IPS-20b (cell line): ENCODE measurements around the gene FARP1.

Experiments
- H3K27ac ChIP-seq: one replicate; pipeline ENCODE4 v1.5.1; 2013; ENCODE audit warnings: low read length
- H3K27me3 ChIP-seq: 2 replicates; pipeline ENCODE4 v1.6.1; 2013; ENCODE audit warnings: mild to moderate bottlenecking, low read length, inconsistent platforms; ENCODE audit not compliant: insufficient read depth
- H3K36me3 ChIP-seq: 2 replicates; pipeline ENCODE4 v1.6.1; 2013; ENCODE audit warnings: low read depth, mild to moderate bottlenecking, inconsistent platforms, low read length, moderate library complexity; ENCODE audit not compliant: insufficient read depth
- H3K4me1 ChIP-seq: 2 replicates; pipeline ENCODE4 v1.6.1; 2013; ENCODE audit warnings: mild to moderate bottlenecking, control low read depth, inconsistent platforms, low read length, moderate library complexity; ENCODE audit not compliant: insufficient read depth
- H3K4me3 ChIP-seq: 2 replicates; pipeline ENCODE4 v1.5.1; 2013; ENCODE audit warnings: mild to moderate bottlenecking, low read length, inconsistent platforms
- H3K9ac ChIP-seq: 2 replicates; pipeline ENCODE4 v1.6.1; 2013; ENCODE audit warnings: low read depth, mild to moderate bottlenecking, inconsistent platforms, low read length, moderate library complexity
- H3K9me3 ChIP-seq: 2 replicates; pipeline ENCODE4 v1.6.1; 2013; ENCODE audit warnings: mild to moderate bottlenecking, low read depth, low read length, inconsistent platforms; ENCODE audit not compliant: insufficient read depth

Gene FARP1

DNA sequence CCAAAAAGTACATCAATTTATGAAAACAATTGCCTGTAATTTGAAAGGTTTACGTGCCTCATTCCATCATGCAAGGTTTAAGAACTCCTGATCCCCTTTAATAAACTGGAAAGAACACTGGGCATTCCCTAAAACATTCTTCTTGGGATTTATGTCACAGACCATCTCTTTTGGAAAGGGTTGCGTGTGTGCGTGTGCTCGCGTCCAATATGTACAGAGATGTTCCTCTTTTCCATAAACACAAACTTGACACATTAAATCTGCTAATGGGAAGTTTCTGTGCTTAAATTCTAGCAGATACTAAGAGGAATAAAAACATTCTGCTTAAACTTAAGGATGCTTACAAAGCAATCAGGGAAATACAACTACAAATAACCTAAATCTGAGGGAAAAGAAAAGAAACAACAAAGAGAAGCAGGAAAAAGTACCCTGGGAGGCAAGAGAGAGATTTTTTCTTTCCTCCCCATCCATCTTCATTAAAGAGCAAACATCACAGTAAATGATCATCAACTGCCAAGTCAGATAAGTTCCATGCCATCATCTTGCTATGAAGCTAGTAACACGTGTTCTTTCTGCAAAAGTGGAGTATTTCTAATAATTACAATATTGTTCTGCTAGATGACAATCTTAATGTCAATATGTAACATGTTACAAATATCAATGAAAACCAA is 350.3 kb downstream of the FARP1 start:
- H3K27me3 ChIP-seq: no peaks in the 10 kb centered on the region
- H3K9me3 ChIP-seq: no peaks in the 10 kb centered on the region
- peak overlapping the region; percentile 50; the same call in 1 of the 2 replicates for H3K9ac ChIP-seq
- no peak overlapping the region for H3K4me3 ChIP-seq
- 0 out of 2 replicates have a peak, but pooled peaks cover 1% of the 10 kb centered on the region for H3K36me3 ChIP-seq
- peak overlapping the region; percentile 52 for H3K27ac ChIP-seq
- H3K4me1 ChIP-seq: peaks cover 30% of the 10 kb centered on the region; the same call in 1 of the 2 replicates

DNA sequence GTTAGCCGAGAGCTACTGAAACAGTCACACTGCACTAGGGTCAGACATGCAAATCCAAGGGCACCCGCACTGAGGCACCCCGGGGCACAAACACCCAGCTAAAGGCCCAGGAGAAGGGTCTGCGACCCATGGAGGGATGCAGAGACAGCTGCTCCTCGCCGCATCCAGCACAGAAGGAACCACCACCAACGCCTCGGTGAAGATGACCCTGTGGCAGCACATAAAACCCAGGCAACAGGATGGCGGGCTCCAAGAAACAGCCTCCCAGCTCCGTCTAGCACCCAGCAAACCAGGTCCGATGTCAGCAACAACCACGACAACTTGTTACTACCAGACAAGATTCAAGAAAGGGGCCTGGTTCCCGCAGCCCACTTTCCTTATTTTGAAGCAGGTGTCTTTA is 351.9 kb downstream of the FARP1 start:
- Histone ChIP-seq H3K9me3 (no peaks in the 10 kb centered on the region), H3K9ac (no peak overlapping the region), H3K27ac (no peak overlapping the region), H3K4me1 (peaks cover 23% of the 10 kb centered on the region; the same call in 1 of the 2 replicates), H3K36me3 (peaks cover 13% of the 10 kb centered on the region), H3K4me3 (no peak overlapping the region), H3K27me3 (no peaks in the 10 kb centered on the region)

DNA sequence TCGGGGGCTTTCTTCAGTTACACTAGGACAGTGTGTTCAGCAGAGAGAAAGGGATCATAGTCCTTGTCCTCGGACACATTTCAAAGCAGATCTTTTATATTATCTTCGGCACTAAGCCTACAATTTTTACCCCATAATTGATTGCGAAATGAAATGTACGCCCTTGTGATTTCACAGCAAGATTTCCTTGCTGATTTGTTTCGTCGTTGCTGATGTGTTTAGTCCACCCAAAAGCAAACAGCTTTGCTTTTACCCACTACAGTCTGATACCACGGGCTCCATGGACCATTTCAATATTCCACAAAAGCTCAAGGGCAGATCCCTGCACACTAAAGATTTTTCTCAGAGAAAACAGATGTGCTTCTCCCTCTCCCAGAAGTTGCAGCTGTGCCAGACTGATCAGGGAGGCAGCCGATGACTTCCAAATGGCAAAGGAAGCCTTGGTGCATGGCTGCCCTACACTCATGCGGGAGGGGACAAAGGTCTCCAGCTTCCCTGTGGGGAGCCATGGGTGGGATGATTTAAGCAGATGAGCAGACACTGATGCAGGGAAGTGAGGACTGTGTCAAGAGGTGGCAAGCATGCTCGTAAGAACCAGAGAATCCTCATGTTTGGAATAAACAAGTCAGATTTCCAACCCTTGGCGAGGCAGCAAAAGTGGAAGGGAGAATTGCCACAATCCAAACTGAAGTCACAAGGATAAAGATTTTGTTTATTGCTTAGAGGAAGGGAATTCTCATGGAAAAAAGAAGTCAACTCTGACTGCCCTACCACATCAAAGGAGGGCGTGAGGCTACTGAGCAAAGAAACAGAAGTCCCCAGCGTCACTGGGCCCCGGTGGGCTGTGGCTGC is 353.0 kb downstream of the FARP1 start:
- no peak overlapping the region for H3K4me3 ChIP-seq
- no peaks in the 10 kb centered on the region for H3K9me3 ChIP-seq
- no peak overlapping the region for H3K9ac ChIP-seq
- no peak overlapping the region for H3K27ac ChIP-seq
- peaks cover 15% of the 10 kb centered on the region for H3K36me3 ChIP-seq
- peaks cover 21% of the 10 kb centered on the region; the same call in 1 of the 2 replicates for H3K4me1 ChIP-seq
- no peaks in the 10 kb centered on the region for H3K27me3 ChIP-seq

- no peak overlapping the region for H3K4me3 ChIP-seq
- no peak overlapping the region for H3K27ac ChIP-seq
- H3K27me3 ChIP-seq: no peaks in the 10 kb centered on the region
- peaks cover 21% of the 10 kb centered on the region; the same call in 1 of the 2 replicates for H3K4me1 ChIP-seq
- no peaks in the 10 kb centered on the region for H3K9me3 ChIP-seq
- H3K9ac ChIP-seq: no peak overlapping the region
- peaks cover 15% of the 10 kb centered on the region for H3K36me3 ChIP-seq
Observed at GRCh38 chr13:98496479-98496791, 353.5 kb downstream of the FARP1 start.

DNA sequence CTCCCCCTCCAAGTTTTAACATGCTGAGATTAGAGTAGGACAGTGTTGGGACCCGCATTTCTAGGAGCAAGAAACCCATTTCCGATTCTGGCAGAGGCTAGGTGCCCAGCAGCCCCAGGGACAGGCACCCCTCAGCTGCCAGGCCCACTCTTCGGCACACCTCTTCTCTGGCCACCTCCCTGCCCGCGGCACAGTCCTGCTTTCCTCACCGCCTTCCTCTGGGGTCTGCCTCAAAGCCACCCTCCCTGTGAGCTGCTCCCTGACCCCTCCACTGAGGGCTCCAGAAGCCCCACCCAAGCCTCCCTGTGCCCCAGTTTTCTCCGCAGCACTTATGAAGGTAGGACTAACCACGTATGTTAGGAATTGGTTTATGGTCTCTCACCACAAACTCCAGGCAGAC is 354.1 kb downstream of the FARP1 start:
- H3K9ac ChIP-seq: no peak overlapping the region
- H3K36me3 ChIP-seq: peaks cover 15% of the 10 kb centered on the region
- no peak overlapping the region for H3K4me3 ChIP-seq
- no peaks in the 10 kb centered on the region for H3K9me3 ChIP-seq
- H3K27ac ChIP-seq: no peak overlapping the region
- H3K4me1 ChIP-seq: peaks cover 21% of the 10 kb centered on the region; the same call in 1 of the 2 replicates
- no peaks in the 10 kb centered on the region for H3K27me3 ChIP-seq

DNA sequence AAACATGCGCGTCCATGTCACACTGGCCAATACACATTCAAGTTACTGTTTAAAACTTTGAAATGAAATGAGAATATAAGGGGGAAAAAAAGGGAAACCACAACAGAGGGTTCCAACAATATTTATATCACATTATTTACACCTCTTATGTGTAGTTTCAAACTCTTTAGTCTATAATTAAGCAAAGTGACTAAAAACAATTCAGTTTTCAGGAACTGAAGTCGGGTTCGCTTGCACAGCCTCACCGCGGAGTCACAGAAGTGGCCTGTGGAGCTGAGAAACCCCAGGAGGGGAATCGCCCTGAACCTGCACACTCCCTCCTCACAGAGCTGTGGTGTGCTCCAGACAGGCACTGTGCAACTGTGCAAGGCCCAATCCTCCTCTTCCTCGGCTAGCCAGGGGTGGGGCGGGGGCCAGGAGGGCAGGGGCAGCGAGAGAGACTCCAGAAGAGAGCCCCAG is 358.1 kb downstream of the FARP1 start:
- Histone ChIP-seq H3K36me3 (peaks cover 19% of the 10 kb centered on the region), H3K4me1 (peaks cover 9% of the 10 kb centered on the region; the same call in 1 of the 2 replicates)

DNA sequence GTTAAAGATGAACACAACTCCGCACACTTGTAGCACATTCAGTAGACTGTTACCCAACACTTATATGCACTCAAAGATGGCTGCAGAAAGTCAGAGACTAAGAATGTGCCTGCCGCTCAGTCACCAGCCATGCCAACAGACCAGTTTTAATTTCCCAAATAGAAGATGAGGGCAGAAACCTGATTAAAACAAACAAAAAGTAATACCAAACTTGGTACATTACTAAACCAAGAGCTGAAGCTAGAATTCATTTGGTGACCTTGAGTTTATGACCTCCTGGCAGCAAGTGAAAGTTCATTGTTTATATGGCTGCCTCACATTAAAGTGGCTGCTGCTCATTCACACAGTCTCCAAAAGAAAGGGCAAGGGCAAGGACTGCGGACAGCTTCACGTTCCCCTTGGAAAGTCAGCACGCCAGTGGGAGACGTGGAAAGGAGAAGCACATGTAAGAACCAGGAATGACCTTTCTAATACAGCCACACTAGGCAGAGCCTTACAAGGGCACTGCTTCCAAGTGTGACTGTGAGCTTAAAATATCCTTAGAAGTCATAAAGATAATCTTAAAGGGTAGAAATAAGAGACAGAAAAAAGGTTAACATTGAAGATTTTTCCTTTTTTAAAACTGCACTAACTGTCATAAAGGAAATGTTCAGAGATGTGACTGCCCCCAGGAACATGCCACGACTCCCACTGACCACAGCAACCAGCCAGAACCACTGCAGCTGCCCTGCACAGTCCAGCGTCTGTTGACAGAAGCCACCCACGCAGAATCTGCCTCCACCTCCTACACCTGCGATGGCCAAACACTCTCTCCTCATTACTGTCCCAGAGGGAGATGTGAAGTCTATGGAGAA is 360.5 kb downstream of the FARP1 start:
- Histone ChIP-seq H3K36me3 (peaks cover 15% of the 10 kb centered on the region), H3K4me1 (peaks cover 24% of the 10 kb centered on the region), H3K27ac (no peak overlapping the region), H3K9me3 (no peaks in the 10 kb centered on the region), H3K27me3 (no peaks in the 10 kb centered on the region), H3K9ac (no peak overlapping the region), H3K4me3 (no peak overlapping the region)

More for the DNA sequence above, 358.1 kb downstream of the FARP1 start:
- Histone ChIP-seq H3K9me3 (no peaks in the 10 kb centered on the region), H3K27ac (no peak overlapping the region), H3K27me3 (no peaks in the 10 kb centered on the region), H3K9ac (no peak overlapping the region), H3K4me3 (no peak overlapping the region)

GRCh38 chr13:98504029-98504351 is 361.1 kb downstream of the FARP1 start:
- H3K36me3 ChIP-seq: peaks cover 11% of the 10 kb centered on the region; the same call in 1 of the 2 replicates
- H3K27ac ChIP-seq: no peak overlapping the region
- H3K4me3 ChIP-seq: no peak overlapping the region
- H3K9me3 ChIP-seq: no peaks in the 10 kb centered on the region
- no peak overlapping the region for H3K9ac ChIP-seq
- H3K4me1 ChIP-seq: peaks cover 30% of the 10 kb centered on the region
- no peaks in the 10 kb centered on the region for H3K27me3 ChIP-seq

GRCh38 chr13:98504371-98504963 is 361.6 kb downstream of the FARP1 start:
- H3K27ac ChIP-seq: no peak overlapping the region
- no peaks in the 10 kb centered on the region for H3K27me3 ChIP-seq
- peaks cover 9% of the 10 kb centered on the region; the same call in 1 of the 2 replicates for H3K36me3 ChIP-seq
- peaks cover 31% of the 10 kb centered on the region for H3K4me1 ChIP-seq
- no peaks in the 10 kb centered on the region for H3K9me3 ChIP-seq
- H3K4me3 ChIP-seq: no peak overlapping the region
- no peak overlapping the region for H3K9ac ChIP-seq
